Muscle of back (tissue), 11 donors: ENCODE data around the gene RXRA. TPM values are rescaled to one million over a fixed set of nuclear protein-coding genes. Genes with fewer than 3 reads are reported as not detected.
A peak's percentile ranks its signal among the peaks of the same experiment; 100 is the strongest.

ENCODE experiments used
- DNase-seq, 3 donors: peaks; one replicate each; pipeline versions ENCODE4 v3.0.0 to v3.0.0-alpha.2; 2013
- polyA plus RNA-seq, 10 donors: library from polyadenylated mRNA; unstranded; fragments of 120-200 nt; gene quantifications; one replicate each; pipeline ENCODE4 v1.2.1, GENCODE V29; 2013; ENCODE audit not compliant: insufficient read length in 10 of 10

The RXRA gene
- polyA plus RNA-seq, 10 donors = 23.7 to 46.0 (median 28.1) TPM

GRCh38 chr9:134365791-134366222 lies 39.6 kb downstream of the RXRA start:
- peak; percentile 79 to 95 (median 89) for DNase-seq

GRCh38 chr9:134366223-134367031 lies 40.2 kb downstream of the RXRA start:
- peak; percentile 88 to 98 (median 92) for DNase-seq

- DNase-seq = no peak
Observed at GRCh38 chr9:134367061-134367460, 40.8 kb downstream of the RXRA start.

GRCh38 chr9:134367791-134368490 lies 41.7 kb downstream of the RXRA start:
- no peak for DNase-seq

GRCh38 chr9:134368571-134368970 lies 42.3 kb downstream of the RXRA start:
- no peak for DNase-seq

GRCh38 chr9:134369416-134370212 lies 43.4 kb downstream of the RXRA start:
- no peak for DNase-seq

- no peak for DNase-seq
Observed at GRCh38 chr9:134370213-134370492, 43.9 kb downstream of the RXRA start.

- no peak for DNase-seq
Observed at GRCh38 chr9:134370638-134371037, 44.4 kb downstream of the RXRA start.

GRCh38 chr9:134371731-134372130 lies 45.5 kb downstream of the RXRA start:
- peak in 2 of 3 donors; percentile 30 to 69 for DNase-seq

- no peak for DNase-seq
Observed at GRCh38 chr9:134372581-134373267, 46.5 kb downstream of the RXRA start.

- DNase-seq = no peak
Observed at GRCh38 chr9:134373269-134373668, 47.0 kb downstream of the RXRA start.

GRCh38 chr9:134373953-134374300 lies 47.7 kb downstream of the RXRA start:
- DNase-seq = no peak

GRCh38 chr9:134374301-134375010 lies 48.2 kb downstream of the RXRA start:
- DNase-seq = no peak

GRCh38 chr9:134375011-134375390 lies 48.7 kb downstream of the RXRA start:
- peak in 1 of 3 donors; percentile 43 for DNase-seq

- peak; percentile 51 to 88 (median 73) for DNase-seq
Observed at GRCh38 chr9:134375430-134376385, 49.5 kb downstream of the RXRA start.

GRCh38 chr9:134376386-134377142 lies 50.3 kb downstream of the RXRA start:
- DNase-seq = no peak

GRCh38 chr9:134377143-134377484 lies 50.9 kb downstream of the RXRA start:
- DNase-seq = no peak

- no peak for DNase-seq
Observed at GRCh38 chr9:134377976-134378375, 51.7 kb downstream of the RXRA start.

GRCh38 chr9:134378901-134379338 lies 52.7 kb downstream of the RXRA start:
- DNase-seq = peak; percentile 33 to 67 (median 45)
